HepG2 (cell line): ENCODE results near the gene PLLP. TPM values are rescaled to one million over a fixed set of nuclear protein-coding genes. Genes with fewer than 3 reads are reported as not detected.

ENCODE experiments used
- ATAC-seq: fragments of 200-7000 bp; cut with Tn5 transposase; 3 replicates; pipeline ENCODE4 v1.9.1; 2020; ENCODE audit warnings: mild to moderate bottlenecking, moderate library complexity
- BruUV-seq: library from RNA; stranded (reverse); fragments of 400-500 nt; replicated peaks from 2 replicates; lab custom pipeline; 2021; lab: Mats Ljungman, UMichigan
- CTCF ChIA-PET: fragments of 300-600 bp; formaldehyde crosslinking; extraction: SDS; loops from one replicate; lab custom pipeline; 2021; ENCODE audit warnings: low total read pairs, inconsistent platforms, low intra/inter-chr PET ratio; lab: Yijun Ruan, JAX
- POLR2A ChIA-PET: fragments of 350-600 bp; sonication (Branson Sonifier 250); formaldehyde crosslinking; loops from one replicate; lab custom pipeline; 2020; ENCODE audit warnings: antibody characterized with exemption, inconsistent platforms; lab: Yijun Ruan, JAX
- DNase-seq: peaks from one replicate; pipeline ENCODE4 v3.0.0-alpha.2; 2015; ENCODE audit warnings: low spot score
- FAIRE-seq: peaks from 3 replicates; lab custom pipeline; 2011; peaks lifted over from hg19 to GRCh38; lab: Jason Lieb, UNC
- H2AFZ ChIP-seq: one replicate; pipeline ENCODE4 v1.6.1; 2011; ENCODE audit warnings: low read length, inconsistent platforms
- H3K27ac ChIP-seq: fragments of 300-600 bp; 3 replicates; pipeline ENCODE4 v1.8.0; 2011; ENCODE audit warnings: mixed run types, mild to moderate bottlenecking, mixed read lengths, low read length, inconsistent platforms; ENCODE audit not compliant: insufficient read depth; ENCODE audit errors: extremely low read length
- H3K27me3 ChIP-seq, 2 experiments: fragments of 200-600 bp in 1 of 2; 2 replicates in 1 of 2; 3 replicates in 1 of 2; pipeline versions ENCODE4 v1.6.0 to v1.8.0; 2011; ENCODE audit warnings: low read length in 2 of 2, mild to moderate bottlenecking in 2 of 2, moderate library complexity in 2 of 2, inconsistent platforms in 1 of 2; ENCODE audit not compliant: insufficient read depth in 2 of 2, control insufficient read depth in 1 of 2
- H3K36me3 ChIP-seq, 2 experiments: fragments of 200-600 bp in 1 of 2; replicated peaks in 1 of 2; 2 replicates in 1 of 2; 3 replicates in 1 of 2; pipeline versions ENCODE4 v1.5.1 to v1.8.0; 2011; ENCODE audit warnings: low read length in 2 of 2, inconsistent platforms in 1 of 2; ENCODE audit not compliant: insufficient read depth in 2 of 2, control insufficient read depth in 1 of 2
- H3K4me1 ChIP-seq: 2 replicates; pipeline ENCODE4 v1.5.1; 2012; ENCODE audit warnings: low read length, inconsistent platforms; ENCODE audit not compliant: insufficient read depth
- H3K4me2 ChIP-seq: 2 replicates; pipeline ENCODE4 v1.6.0; 2011; ENCODE audit warnings: low read depth, low read length, inconsistent platforms
- H3K4me3 ChIP-seq, 3 experiments: fragments of 200-600 bp in 1 of 3; sonication (generic), shearing (Covaris generic) in 1 of 3; replicated peaks in 1 of 3; 2 replicates each; pipeline ENCODE4 v1.5.1; 2011 to 2016; ENCODE audit warnings: low read length in 3 of 3, inconsistent platforms in 2 of 3, low read depth in 2 of 3, mild to moderate bottlenecking in 2 of 3, control low read depth in 1 of 3, mixed read lengths in 1 of 3; ENCODE audit not compliant: insufficient read depth in 1 of 3
- H3K79me2 ChIP-seq: one replicate; pipeline ENCODE4 v1.6.1; 2011; ENCODE audit warnings: low read length, inconsistent platforms; ENCODE audit not compliant: insufficient read depth
- H3K9ac ChIP-seq: 2 replicates; pipeline ENCODE4 v1.6.0; 2011; ENCODE audit warnings: mild to moderate bottlenecking, low read depth, low read length, inconsistent platforms; ENCODE audit not compliant: insufficient read depth
- H3K9me3 ChIP-seq: 2 replicates; pipeline ENCODE4 v1.5.1; 2012; ENCODE audit warnings: mild to moderate bottlenecking, low read length
- H4K20me1 ChIP-seq: 2 replicates; pipeline ENCODE4 v1.6.0; 2011; ENCODE audit warnings: inconsistent platforms, mild to moderate bottlenecking, low read length, moderate library complexity; ENCODE audit not compliant: insufficient read depth
- AGO1 ChIP-seq: fragments of 200-400 bp; formaldehyde crosslinking; IDR thresholded peaks from 2 replicates; pipeline ENCODE4 v1.6.1; 2017; ENCODE audit warnings: mild to moderate bottlenecking, low read depth, low read length, moderate library complexity; ENCODE audit not compliant: poor library complexity, severe bottlenecking
- AGO2 ChIP-seq: fragments of 200-400 bp; formaldehyde crosslinking; optimal IDR thresholded peaks from 2 replicates; pipeline ENCODE3; 2017; ENCODE audit warnings: mild to moderate bottlenecking, low read depth, low read length, moderate library complexity
- HNF4A ChIP-seq: sonication (generic); formaldehyde crosslinking; IDR thresholded peaks from 2 replicates; pipeline ENCODE4 v1.4.0; 2020; ENCODE audit warnings: missing genetic modification reagents
- NR2F1 ChIP-seq, 2 experiments: fragments of 450-650 bp in 1 of 2; formaldehyde crosslinking in 1 of 2; IDR thresholded peaks; 2 replicates each; pipeline versions ENCODE4 v1.5.0 to v1.6.1; 2016 to 2020; ENCODE audit warnings: mild to moderate bottlenecking in 1 of 2, missing compliant biosample characterization in 1 of 2, missing genetic modification reagents in 1 of 2, moderate library complexity in 1 of 2
- REL ChIP-seq: sonication (generic); formaldehyde crosslinking; conservative IDR thresholded peaks from 2 replicates; pipeline ENCODE4 v1.8.0; 2022; ENCODE audit warnings: mild to moderate bottlenecking, missing genetic modification reagents, moderate library complexity
- SIN3B ChIP-seq: fragments of 150-350 bp; IDR thresholded peaks from 2 replicates; pipeline ENCODE4 v1.6.1; 2014; ENCODE audit warnings: low read length
- SNAI1 ChIP-seq: sonication (generic); formaldehyde crosslinking; IDR thresholded peaks from 2 replicates; pipeline ENCODE4 v1.5.0; 2020; ENCODE audit warnings: mild to moderate bottlenecking, missing genetic modification reagents, borderline replicate concordance
- SP1 ChIP-seq, 2 experiments: fragments of 450-650 bp in 1 of 2; sonication (generic) in 1 of 2; formaldehyde crosslinking in 1 of 2; IDR thresholded peaks; 2 replicates each; pipeline versions ENCODE4 v1.4.0 to v1.6.1; 2016 to 2020; ENCODE audit warnings: missing genetic modification reagents in 1 of 2
- ZBTB42 ChIP-seq: sonication (generic); formaldehyde crosslinking; IDR thresholded peaks from 2 replicates; pipeline ENCODE4 v1.5.0; 2020; ENCODE audit warnings: mild to moderate bottlenecking, missing genetic modification reagents
- ZFP41 ChIP-seq: sonication (generic); formaldehyde crosslinking; IDR thresholded peaks from 2 replicates; pipeline ENCODE4 v1.4.0; 2020; ENCODE audit warnings: mild to moderate bottlenecking, missing genetic modification reagents, borderline replicate concordance
- ZNF138 ChIP-seq: sonication (generic); formaldehyde crosslinking; IDR thresholded peaks from 2 replicates; pipeline ENCODE4 v1.5.0; 2020; ENCODE audit warnings: mild to moderate bottlenecking, low read depth, missing genetic modification reagents
- ZNF549 ChIP-seq: sonication (generic); formaldehyde crosslinking; IDR thresholded peaks from 2 replicates; pipeline ENCODE4 v1.5.0; 2020; ENCODE audit warnings: missing genetic modification reagents
- ZNF616 ChIP-seq: sonication (generic); formaldehyde crosslinking; IDR thresholded peaks from 2 replicates; pipeline ENCODE4 v1.5.0; 2020; ENCODE audit warnings: low read depth, mild to moderate bottlenecking, missing genetic modification reagents
- ZNF746 ChIP-seq: sonication (generic); formaldehyde crosslinking; IDR thresholded peaks from 2 replicates; pipeline ENCODE4 v1.8.0; 2022; ENCODE audit warnings: mild to moderate bottlenecking, missing genetic modification reagents
- ZNF841 ChIP-seq: sonication (generic); formaldehyde crosslinking; IDR thresholded peaks from 2 replicates; pipeline ENCODE4 v1.8.1; 2023; ENCODE audit warnings: missing genetic modification reagents, borderline replicate concordance
- WGBS: methylation state at CpG from one replicate; pipeline ENCODE4 v1.1.6; 2017; ENCODE audit warnings: low lambda C conversion rate; 5-methylcytosine and 5-hydroxymethylcytosine counted together
- in situ Hi-C: cut with HindIII; loops from 2 replicates; pipeline ENCODE4 v1.10.0; 2017; ENCODE audit warnings: low pct_unique_long_range_greater_than_20kb; ENCODE audit not compliant: extremely low pct_ligation_motif_present
- intact Hi-C: fragments of 100-400 bp; cut with micrococcal nuclease; formaldehyde crosslinking; loops from one replicate; pipeline ENCODE4 v1.10.0; 2022; ENCODE audit not compliant: unreplicated experiment
- polyA plus RNA-seq, 8 experiments: library from polyadenylated mRNA; depleted of rRNA in 3 of 8; stranded (reverse) in 7 of 8; unstranded in 1 of 8; fragments of >200 nt; fragmentation: Illumina TruSeq in 4 of 8; extraction: Trizol in 4 of 8; gene quantifications; 2 replicates each; pipeline versions ENCODE4 v1.2.1 to v1.2.3, GENCODE V29; 2011 to 2016; ENCODE audit warnings: low read depth in 4 of 8, missing spikeins in 1 of 8, mixed read lengths in 1 of 8; ENCODE audit not compliant: insufficient read depth in 1 of 8
- total RNA-seq, 5 experiments: library from RNA; depleted of rRNA; stranded (reverse); fragments of >200 nt; fragmentation: Illumina TruSeq; extraction: Trizol; gene quantifications; 2 replicates each; pipeline ENCODE4 v1.2.3, GENCODE V29; 2016; ENCODE audit warnings: low read depth in 1 of 5
- TF ChIP-seq, protein P1 (sequence below): fragments of 450-650 bp; IDR thresholded peaks from 2 replicates; pipeline ENCODE4 v1.6.1; 2017; ENCODE audit warnings: mild to moderate bottlenecking
- TF ChIP-seq, protein P2 (sequence below): sonication (generic); formaldehyde crosslinking; IDR thresholded peaks from 2 replicates; pipeline ENCODE4 v1.4.0; 2020; ENCODE audit warnings: missing genetic modification reagents

Gene PLLP
- total and polyA plus RNA-seq, 2 of the 13 experiments (the other 11 are each of a cell fraction or from before 2014, with no cell fraction given) = 60.6 to 127 TPM

- in situ Hi-C loops = no loop called here
- ATAC-seq (no peak), DNase-seq (no peak)
These were observed 19.5 kb downstream of the PLLP start for GRCh38 chr16:57264950-57265371.

More at GRCh38 chr16:57264950-57265371, 19.5 kb downstream of the PLLP start:
- Histone ChIP-seq H3K9ac (no peak overlapping the region), H3K36me3 (peaks cover 18 to 34% of the 10 kb centered on the region in 2 experiments; a peak in 4 of 5 replicates), H3K9me3 (no peaks in the 10 kb centered on the region), H3K4me2 (no peak overlapping the region), H3K27ac (no peak overlapping the region), H4K20me1 (peaks cover 9% of the 10 kb centered on the region), H3K79me2 (peaks cover 22% of the 10 kb centered on the region), H2AFZ (no peak overlapping the region), H3K4me1 (peaks cover 40% of the 10 kb centered on the region), H3K27me3 (no peaks in the 10 kb centered on the region), H3K4me3 (no peak overlapping the region)
- ChIA-PET POLR2A (interaction anchor here (1.1 kb wide), 1 partner anchor 15 kb away, joined by 4 read pairs; no protein-coding TSS in a partner anchor), CTCF (no interaction called here)
- BruUV-seq = no TSS peak
- 99% methylated on average over 10 of the region's 11 CpGs for WGBS
- no peak for FAIRE-seq
- TF ChIP-seq AGO1 = peak; percentile 33
- no peak for TF ChIP-seq ZBTB42 (CRISPR knock-in tag)
- peak; percentile 36 for TF ChIP-seq AGO2
- TF ChIP-seq ZNF841 = no peak
- TF ChIP-seq SIN3B = no peak
- TF ChIP-seq ZNF746 (CRISPR knock-in tag) = no peak
- TF ChIP-seq, protein P1, sequence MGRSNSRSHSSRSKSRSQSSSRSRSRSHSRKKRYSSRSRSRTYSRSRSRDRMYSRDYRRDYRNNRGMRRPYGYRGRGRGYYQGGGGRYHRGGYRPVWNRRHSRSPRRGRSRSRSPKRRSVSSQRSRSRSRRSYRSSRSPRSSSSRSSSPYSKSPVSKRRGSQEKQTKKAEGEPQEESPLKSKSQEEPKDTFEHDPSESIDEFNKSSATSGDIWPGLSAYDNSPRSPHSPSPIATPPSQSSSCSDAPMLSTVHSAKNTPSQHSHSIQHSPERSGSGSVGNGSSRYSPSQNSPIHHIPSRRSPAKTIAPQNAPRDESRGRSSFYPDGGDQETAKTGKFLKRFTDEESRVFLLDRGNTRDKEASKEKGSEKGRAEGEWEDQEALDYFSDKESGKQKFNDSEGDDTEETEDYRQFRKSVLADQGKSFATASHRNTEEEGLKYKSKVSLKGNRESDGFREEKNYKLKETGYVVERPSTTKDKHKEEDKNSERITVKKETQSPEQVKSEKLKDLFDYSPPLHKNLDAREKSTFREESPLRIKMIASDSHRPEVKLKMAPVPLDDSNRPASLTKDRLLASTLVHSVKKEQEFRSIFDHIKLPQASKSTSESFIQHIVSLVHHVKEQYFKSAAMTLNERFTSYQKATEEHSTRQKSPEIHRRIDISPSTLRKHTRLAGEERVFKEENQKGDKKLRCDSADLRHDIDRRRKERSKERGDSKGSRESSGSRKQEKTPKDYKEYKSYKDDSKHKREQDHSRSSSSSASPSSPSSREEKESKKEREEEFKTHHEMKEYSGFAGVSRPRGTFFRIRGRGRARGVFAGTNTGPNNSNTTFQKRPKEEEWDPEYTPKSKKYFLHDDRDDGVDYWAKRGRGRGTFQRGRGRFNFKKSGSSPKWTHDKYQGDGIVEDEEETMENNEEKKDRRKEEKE = no peak
- TF ChIP-seq ZFP41 (CRISPR knock-in tag) = no peak
- TF ChIP-seq ZNF549 (CRISPR knock-in tag) = no peak
- no peak for TF ChIP-seq NR2F1 (CRISPR knock-in tag; IDR thresholded peaks at IDR 0.05)
- TF ChIP-seq SP1 (IDR thresholded peaks at IDR 0.05) = no peak
- TF ChIP-seq SP1 (CRISPR knock-in tag; IDR thresholded peaks at IDR 0.05) = no peak
- TF ChIP-seq, protein P2, sequence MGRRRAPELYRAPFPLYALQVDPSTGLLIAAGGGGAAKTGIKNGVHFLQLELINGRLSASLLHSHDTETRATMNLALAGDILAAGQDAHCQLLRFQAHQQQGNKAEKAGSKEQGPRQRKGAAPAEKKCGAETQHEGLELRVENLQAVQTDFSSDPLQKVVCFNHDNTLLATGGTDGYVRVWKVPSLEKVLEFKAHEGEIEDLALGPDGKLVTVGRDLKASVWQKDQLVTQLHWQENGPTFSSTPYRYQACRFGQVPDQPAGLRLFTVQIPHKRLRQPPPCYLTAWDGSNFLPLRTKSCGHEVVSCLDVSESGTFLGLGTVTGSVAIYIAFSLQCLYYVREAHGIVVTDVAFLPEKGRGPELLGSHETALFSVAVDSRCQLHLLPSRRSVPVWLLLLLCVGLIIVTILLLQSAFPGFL (CRISPR knock-in tag) = no peak
- TF ChIP-seq ZNF616 (CRISPR knock-in tag) = no peak
- TF ChIP-seq SNAI1 (CRISPR knock-in tag) = no peak
- no peak for TF ChIP-seq HNF4A (CRISPR knock-in tag)
- no peak for TF ChIP-seq ZNF138
- no peak for TF ChIP-seq REL (CRISPR knock-in tag)
- intact Hi-C loops = no loop called here
